Fibroblast of villous mesenchyme (primary cell): Measurements from ENCODE around the gene GPX2. TPM values are rescaled to one million over a fixed set of nuclear protein-coding genes. Genes with fewer than 3 reads are reported as not detected.
A peak's percentile ranks its signal among the peaks of the same experiment; 100 is the strongest.

Experiments used
- DNase-seq: peaks from one replicate; pipeline ENCODE4 v3.0.0-alpha.2; 2010; ENCODE audit warnings: low read depth
- H3K4me3 ChIP-seq: 2 replicates; pipeline ENCODE4 v1.5.1; 2011; ENCODE audit warnings: low read depth, mild to moderate bottlenecking, low read length
- small RNA-seq: library from RNA; depleted of rRNA; stranded (forward); fragments of <200 nt; gene quantifications from one replicate; pipeline ENCODE3, GENCODE V24; 2012
- total RNA-seq: library from RNA; depleted of rRNA; stranded (reverse); fragments of >200 nt; gene quantifications from 2 replicates; pipeline ENCODE4 v1.2.3, GENCODE V29; 2012
- TF ChIP-seq, protein P1 (sequence below): IDR thresholded peaks from 2 replicates; pipeline ENCODE4 v1.5.1; 2012; ENCODE audit warnings: low read depth, mild to moderate bottlenecking, low read length; ENCODE audit not compliant: insufficient read depth

GPX2 gene
- total RNA-seq, 1 donor: not detected

DNA sequence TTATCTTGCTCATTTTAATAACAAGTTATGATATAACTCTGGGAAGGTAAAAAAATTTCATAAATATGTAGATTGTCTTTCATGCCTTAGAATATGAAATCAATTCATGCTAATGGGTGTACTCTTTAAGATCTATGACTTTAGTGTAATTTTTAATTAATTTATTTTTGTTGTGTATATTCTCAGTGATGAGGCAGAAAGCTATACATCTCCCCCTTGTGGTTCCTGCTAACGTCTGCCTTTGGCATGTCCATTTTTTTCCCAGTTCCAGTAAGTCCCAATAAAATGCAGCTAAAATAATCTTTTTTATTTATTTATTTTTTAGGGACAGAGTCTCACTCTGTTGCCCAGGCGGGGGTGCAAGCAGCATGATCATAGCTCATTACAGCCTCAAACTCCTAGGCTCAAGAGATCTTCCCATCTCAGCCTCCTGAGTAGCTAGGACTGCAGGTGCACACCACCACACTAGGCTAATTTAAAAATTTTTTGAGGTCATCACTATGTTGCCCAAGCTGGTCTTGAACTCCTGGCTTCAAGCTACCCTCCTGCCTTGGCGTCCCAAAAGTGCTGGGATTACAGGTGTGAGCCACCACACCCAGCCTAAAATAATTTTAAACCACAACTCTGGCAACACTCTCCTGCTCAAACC, 31.6 kb downstream of the GPX2 start:
- DNase-seq: peak; percentile 50
- H3K4me3 ChIP-seq: no peak overlapping the region
- TF ChIP-seq, protein P1, sequence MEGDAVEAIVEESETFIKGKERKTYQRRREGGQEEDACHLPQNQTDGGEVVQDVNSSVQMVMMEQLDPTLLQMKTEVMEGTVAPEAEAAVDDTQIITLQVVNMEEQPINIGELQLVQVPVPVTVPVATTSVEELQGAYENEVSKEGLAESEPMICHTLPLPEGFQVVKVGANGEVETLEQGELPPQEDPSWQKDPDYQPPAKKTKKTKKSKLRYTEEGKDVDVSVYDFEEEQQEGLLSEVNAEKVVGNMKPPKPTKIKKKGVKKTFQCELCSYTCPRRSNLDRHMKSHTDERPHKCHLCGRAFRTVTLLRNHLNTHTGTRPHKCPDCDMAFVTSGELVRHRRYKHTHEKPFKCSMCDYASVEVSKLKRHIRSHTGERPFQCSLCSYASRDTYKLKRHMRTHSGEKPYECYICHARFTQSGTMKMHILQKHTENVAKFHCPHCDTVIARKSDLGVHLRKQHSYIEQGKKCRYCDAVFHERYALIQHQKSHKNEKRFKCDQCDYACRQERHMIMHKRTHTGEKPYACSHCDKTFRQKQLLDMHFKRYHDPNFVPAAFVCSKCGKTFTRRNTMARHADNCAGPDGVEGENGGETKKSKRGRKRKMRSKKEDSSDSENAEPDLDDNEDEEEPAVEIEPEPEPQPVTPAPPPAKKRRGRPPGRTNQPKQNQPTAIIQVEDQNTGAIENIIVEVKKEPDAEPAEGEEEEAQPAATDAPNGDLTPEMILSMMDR: peak; percentile 70

- DNase-seq: no peak
- TF ChIP-seq, protein P1: no peak
- H3K4me3 ChIP-seq: no peak overlapping the region
Observed at GRCh38 chr14:64906022-64906421, 36.5 kb downstream of the GPX2 start.

DNA sequence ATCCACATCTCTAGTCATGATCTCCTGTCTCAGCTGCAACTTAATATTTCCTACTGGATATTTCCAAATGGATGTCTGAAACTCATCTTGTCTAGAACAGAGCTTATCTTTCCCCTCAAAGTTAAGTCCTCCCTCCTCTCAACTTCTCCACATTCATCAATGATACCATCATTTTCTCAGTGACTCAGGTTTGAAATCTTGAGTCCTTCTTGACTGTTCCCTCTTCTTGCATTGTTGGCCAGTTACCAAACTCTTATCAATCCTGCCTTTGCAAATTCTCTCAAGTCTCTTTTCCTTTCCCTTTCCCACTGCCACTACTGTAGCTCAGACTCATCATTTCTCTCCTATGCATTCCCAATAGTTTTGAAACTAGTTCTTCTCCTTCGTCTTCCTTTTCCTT, 42.6 kb downstream of the GPX2 start:
- no peak for DNase-seq
- H3K4me3 ChIP-seq: no peak overlapping the region

GRCh38 chr14:64891839-64892375, 50.6 kb downstream of the GPX2 start:
- TF ChIP-seq, protein P1: peak; percentile 55
- no peak overlapping the region for H3K4me3 ChIP-seq
- DNase-seq: peak; percentile 76

More for the DNA sequence above, 42.6 kb downstream of the GPX2 start:
- TF ChIP-seq, protein P1: no peak

DNA sequence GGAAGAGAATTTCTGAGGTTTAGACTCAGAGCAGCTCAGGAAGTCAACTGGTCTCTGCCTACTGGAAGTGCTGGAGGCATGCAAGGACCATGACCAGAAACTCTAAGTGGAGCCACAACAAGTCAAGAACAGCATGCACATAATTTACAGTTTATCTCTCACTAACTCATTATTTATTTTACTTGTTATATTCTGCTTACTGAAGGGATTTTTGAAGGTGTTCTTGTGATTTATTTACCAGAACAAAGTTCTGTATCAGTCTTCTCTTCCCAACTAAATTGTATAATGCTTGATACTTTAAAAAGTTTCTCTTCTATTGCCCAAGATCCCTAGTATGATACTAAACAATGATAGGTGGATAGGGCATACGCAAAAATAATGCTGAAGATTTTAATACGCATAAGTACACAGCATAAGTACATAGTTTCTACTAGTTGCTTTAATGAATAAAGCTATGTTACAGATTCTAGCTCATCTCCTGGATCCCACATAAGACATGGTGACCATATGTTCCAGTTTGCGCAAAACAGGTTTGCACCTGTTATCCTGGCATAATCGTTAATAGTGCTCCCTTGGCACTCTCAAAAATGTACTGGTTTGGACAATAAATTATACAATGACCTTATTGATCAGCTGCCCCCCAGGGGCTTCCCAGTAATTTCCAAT, 51.2 kb downstream of the GPX2 start:
- DNase-seq: no peak
- TF ChIP-seq, protein P1: no peak
- no peak overlapping the region for H3K4me3 ChIP-seq

DNA sequence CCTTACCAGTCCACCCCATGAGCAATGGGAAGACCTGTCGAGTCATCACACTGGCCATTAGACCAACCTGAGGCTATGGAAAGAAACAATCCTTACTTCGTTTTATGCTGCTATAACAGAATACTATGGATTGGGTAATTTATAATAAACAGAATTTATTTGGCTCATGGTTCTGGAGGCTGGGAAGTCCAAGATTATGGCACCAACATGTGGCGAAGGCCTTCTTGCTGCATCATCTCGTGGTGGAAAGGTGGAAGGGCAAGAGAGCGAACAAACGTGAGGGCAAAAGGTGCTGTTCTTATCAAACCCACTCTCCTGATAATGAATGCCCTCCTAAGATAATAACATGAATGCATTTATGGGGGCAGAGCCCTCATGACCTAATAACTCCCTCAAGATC, 53.2 kb downstream of the GPX2 start:
- no peak for DNase-seq
- H3K4me3 ChIP-seq: no peak overlapping the region
- TF ChIP-seq, protein P1: no peak

Small RNAs within 50 kb of the gene (small RNA-seq; reads per million reads assigned to genes)
- not detected for gene RPPH1-2P

Other genes starting within 250 kb of the GPX2 start
- 8.7 and 11.2 TPM in 2 replicates for gene PLEKHG3, start 238.3 kb downstream of the GPX2 start, total RNA-seq
- under 0.01 TPM in 2 replicates for gene SPTB, start 62.8 kb downstream of the GPX2 start, total RNA-seq
- 45.8 and 47.0 TPM in 2 replicates for gene CHURC1, start 28.3 kb downstream of the GPX2 start, total RNA-seq
- 3.5 and 4.2 TPM in 2 replicates for gene RAB15, start 29.6 kb upstream of the GPX2 start, total RNA-seq
- 11.6 and 12.1 TPM in 2 replicates for gene FNTB, start 44.1 kb upstream of the GPX2 start, total RNA-seq
- gene MAX, start 159.8 kb upstream of the GPX2 start, total RNA-seq: 53.5 and 57.9 TPM in 2 replicates